Vagina (tissue), 2 donors: ENCODE measurements around the gene SNX32. TPM values are rescaled to one million over a fixed set of nuclear protein-coding genes. Genes with fewer than 3 reads are reported as not detected.
"Not testable (repeated sequence)": the region's sequence is repeated elsewhere in the genome, so short reads cannot be mapped to it uniquely, and the experiment has no call there.

Experiments used
- DNase-seq, 2 donors: peaks; one replicate each; pipeline ENCODE4 v3.0.0-alpha.2; 2017; ENCODE audit errors: extremely low spot score in 2 of 2
- H3K27ac ChIP-seq: fragments of 200-600 bp; sonication (generic); one replicate; pipeline ENCODE4 v1.5.1; 2019
- H3K27me3 ChIP-seq: fragments of 200-600 bp; sonication (generic); one replicate; pipeline ENCODE4 v1.5.1; 2019
- H3K36me3 ChIP-seq, 2 donors: fragments of 200-600 bp; sonication (generic); one replicate each; pipeline ENCODE4 v1.5.1; 2017 to 2019
- H3K4me1 ChIP-seq: fragments of 200-600 bp; sonication (generic); one replicate; pipeline ENCODE4 v1.5.1; 2019
- H3K4me3 ChIP-seq, 2 donors: fragments of 200-600 bp; sonication (generic); 1 replicate in 1 of 2; 2 replicates in 1 of 2; pipeline ENCODE4 v1.5.1; 2016 to 2019
- H3K9me3 ChIP-seq: fragments of 200-600 bp; sonication (generic); one replicate; pipeline ENCODE4 v1.5.1; 2019
- POLR2A ChIP-seq, 2 donors: fragments of 450-650 bp; IDR thresholded peaks; one replicate each; pipeline ENCODE4 v1.6.1; 2017; ENCODE audit warnings: antibody characterized with exemption in 2 of 2, mild to moderate bottlenecking in 2 of 2, moderate library complexity in 2 of 2
- POLR2AphosphoS5 ChIP-seq, 2 donors: sonication (generic); formaldehyde crosslinking; IDR thresholded peaks; one replicate each; pipeline ENCODE4 v1.9.0; 2017; ENCODE audit warnings: antibody characterized with exemption in 2 of 2, mild to moderate bottlenecking in 2 of 2, low read depth in 1 of 2; ENCODE audit not compliant: insufficient read depth in 1 of 2
- intact Hi-C: fragments of 100-400 bp; cut with DNase I; formaldehyde crosslinking; loops from one replicate; pipeline ENCODE4 v1.15.1; 2023
- total RNA-seq: library from RNA; depleted of rRNA; stranded (reverse); fragments of >200 nt; gene quantifications from one replicate; pipeline ENCODE4 v1.2.3, GENCODE V29; 2016
- TF ChIP-seq, protein P1 (sequence below), 3 experiments: fragments of 450-650 bp in 2 of 3; fragments of 200-600 bp in 1 of 3; sonication (generic) in 1 of 3; IDR thresholded peaks; one replicate each; pipeline ENCODE4 v1.5.1; 2017 to 2019; ENCODE audit warnings: antibody characterized with exemption in 3 of 3, mild to moderate bottlenecking in 2 of 3, moderate library complexity in 2 of 3

The SNX32 gene
- total RNA-seq, 1 donor from 2014 or later, result 1.5 TPM

DNA sequence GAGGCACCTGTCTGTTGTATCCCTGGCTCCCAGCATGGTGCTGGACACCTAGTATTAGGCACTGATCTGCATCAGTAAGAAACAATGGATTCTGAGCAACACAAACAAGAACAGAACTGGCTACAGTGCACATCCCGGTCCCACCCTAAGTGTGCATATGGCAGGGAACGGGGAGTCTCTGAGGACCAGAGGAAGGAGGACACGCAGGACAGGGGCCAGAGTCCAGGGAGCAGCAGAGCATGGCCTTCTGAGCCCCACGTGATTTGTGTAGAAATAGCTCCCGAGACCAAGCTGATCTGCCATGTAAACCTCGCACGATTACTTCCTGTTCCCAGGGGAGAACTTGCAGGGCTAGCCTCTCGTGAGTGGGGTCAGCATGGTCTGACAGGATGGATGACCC lies 12.7 kb upstream of the SNX32 start:
- TF ChIP-seq, protein P1, sequence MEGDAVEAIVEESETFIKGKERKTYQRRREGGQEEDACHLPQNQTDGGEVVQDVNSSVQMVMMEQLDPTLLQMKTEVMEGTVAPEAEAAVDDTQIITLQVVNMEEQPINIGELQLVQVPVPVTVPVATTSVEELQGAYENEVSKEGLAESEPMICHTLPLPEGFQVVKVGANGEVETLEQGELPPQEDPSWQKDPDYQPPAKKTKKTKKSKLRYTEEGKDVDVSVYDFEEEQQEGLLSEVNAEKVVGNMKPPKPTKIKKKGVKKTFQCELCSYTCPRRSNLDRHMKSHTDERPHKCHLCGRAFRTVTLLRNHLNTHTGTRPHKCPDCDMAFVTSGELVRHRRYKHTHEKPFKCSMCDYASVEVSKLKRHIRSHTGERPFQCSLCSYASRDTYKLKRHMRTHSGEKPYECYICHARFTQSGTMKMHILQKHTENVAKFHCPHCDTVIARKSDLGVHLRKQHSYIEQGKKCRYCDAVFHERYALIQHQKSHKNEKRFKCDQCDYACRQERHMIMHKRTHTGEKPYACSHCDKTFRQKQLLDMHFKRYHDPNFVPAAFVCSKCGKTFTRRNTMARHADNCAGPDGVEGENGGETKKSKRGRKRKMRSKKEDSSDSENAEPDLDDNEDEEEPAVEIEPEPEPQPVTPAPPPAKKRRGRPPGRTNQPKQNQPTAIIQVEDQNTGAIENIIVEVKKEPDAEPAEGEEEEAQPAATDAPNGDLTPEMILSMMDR (IDR thresholded peaks at IDR 0.05), result no peak
- no peak for TF ChIP-seq POLR2AphosphoS5 (IDR thresholded peaks at IDR 0.05; ENCODE audit: insufficient read depth in 1 of 2, low read depth in 1 of 2)
- TF ChIP-seq POLR2A (IDR thresholded peaks at IDR 0.05), result no peak
- Histone ChIP-seq H3K4me3 (no peak overlapping the region), H3K27me3 (no peaks in the 10 kb centered on the region), H3K27ac (no peak overlapping the region), H3K36me3 (no peaks in the 10 kb centered on the region), H3K9me3 (no peaks in the 10 kb centered on the region), H3K4me1 (peaks cover 12% of the 10 kb centered on the region)
- no peak for DNase-seq
- intact Hi-C loops, result no loop called here

DNA sequence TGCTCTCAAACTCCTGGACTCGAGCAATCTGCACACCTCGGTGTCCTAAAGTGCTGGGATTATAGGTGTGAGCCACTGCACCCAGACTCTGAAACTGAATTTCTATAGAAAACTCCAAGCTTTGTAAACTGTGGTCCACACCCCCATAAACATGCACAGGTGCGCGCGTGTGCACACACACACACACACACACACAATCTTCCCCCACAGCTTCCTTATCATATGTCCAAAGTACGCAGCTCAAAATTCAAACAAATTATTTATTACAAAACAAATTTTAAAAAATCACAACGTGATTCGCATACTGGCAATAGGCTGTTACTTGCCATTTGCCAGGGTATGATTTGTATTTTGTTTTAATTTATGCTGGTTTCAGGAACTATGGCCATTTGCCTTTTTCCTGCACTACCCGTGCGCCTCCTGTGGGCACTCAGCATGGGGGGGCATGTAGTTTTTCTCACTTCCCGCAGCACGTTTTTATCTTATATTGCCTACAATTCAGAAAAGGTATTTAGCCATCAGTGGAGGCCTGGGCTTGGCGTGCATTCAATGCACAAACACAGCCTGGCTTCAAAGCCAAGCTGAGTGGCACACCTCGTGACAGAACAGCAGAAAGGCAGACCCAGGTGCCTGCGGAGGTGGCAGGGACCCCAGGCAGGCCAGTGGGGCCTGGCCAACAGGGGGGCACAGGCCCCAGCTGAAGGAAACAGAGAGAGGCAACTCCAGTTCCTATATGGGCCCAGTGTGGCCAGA lies 10.8 kb upstream of the SNX32 start:
- Histone ChIP-seq H3K4me1 (no peaks in the 10 kb centered on the region), H3K4me3 (no peak overlapping the region), H3K36me3 (no peaks in the 10 kb centered on the region), H3K9me3 (no peaks in the 10 kb centered on the region), H3K27me3 (no peaks in the 10 kb centered on the region), H3K27ac (no peak overlapping the region)
- DNase-seq, result no peak
- TF ChIP-seq POLR2A (IDR thresholded peaks at IDR 0.05), result no peak
- TF ChIP-seq, protein P1 (IDR thresholded peaks at IDR 0.05), result no peak
- TF ChIP-seq POLR2AphosphoS5 (IDR thresholded peaks at IDR 0.05; ENCODE audit: insufficient read depth in 1 of 2, low read depth in 1 of 2), result no peak
- intact Hi-C loops, result no loop called here

DNA sequence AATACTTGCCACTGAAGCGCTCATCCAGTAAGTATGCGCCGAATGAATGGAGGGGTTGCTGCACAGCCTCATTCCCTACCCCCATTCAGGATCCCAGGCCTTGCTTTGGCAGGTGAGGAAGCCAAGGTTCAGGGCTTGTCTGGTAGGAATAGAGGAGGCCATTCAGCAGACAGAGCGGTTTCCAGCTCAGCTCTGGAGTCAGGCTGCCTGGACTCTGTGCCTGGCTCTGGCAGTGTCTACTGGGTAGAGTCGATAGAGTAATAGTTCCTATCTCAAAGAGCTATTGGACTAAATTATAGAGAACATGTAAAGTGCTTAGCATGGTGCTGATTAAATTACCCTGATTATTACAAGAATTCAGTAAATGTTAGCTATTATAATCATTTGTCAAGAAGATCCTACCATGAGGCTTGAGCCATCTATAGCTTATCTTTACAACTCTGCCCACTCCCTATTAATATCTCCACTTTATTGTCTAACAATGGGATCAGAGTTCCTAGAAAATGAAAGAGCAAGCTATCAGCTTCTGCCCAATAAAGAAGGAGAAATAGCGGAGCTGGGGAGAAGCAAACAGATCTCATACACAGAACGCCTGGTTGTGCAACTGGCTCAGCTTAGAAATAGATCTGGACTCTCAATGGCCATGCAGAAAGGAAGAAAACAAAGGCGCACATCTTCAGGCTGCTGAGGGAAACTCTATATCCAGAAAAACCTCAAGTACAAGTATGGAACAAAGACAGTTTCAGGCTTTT lies 6.6 kb upstream of the SNX32 start:
- Histone ChIP-seq H3K36me3 (no peaks in the 10 kb centered on the region), H3K4me1 (no peaks in the 10 kb centered on the region), H3K27ac (no peak overlapping the region), H3K9me3 (no peaks in the 10 kb centered on the region), H3K27me3 (no peaks in the 10 kb centered on the region), H3K4me3 (no peak overlapping the region)
- TF ChIP-seq, protein P1 (IDR thresholded peaks at IDR 0.05), result no peak
- TF ChIP-seq POLR2A (IDR thresholded peaks at IDR 0.05) (no peak), POLR2AphosphoS5 (IDR thresholded peaks at IDR 0.05; ENCODE audit: insufficient read depth in 1 of 2, low read depth in 1 of 2) (no peak)
- no peak for DNase-seq
- intact Hi-C loops, result no loop called here

DNA sequence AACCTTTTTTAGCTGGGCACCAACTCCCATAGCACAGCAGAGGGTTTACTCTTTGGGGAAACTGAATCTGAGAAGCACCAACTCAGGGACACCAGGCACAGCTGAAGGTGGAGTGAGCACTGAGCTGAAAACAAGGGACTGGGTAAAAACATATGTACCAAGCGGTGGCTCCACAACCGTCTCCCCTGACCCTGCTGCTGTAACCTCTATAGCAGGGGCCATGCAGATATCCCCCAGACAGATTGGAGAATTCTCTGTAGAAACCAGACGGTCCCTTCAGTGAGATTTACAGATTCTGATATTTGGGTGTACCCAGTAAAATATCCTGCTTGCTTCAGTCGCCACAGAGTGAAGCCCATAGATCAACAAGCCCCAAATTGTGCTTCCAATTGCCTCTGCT lies 4.3 kb upstream of the SNX32 start:
- no peak overlapping the region for H3K4me3 ChIP-seq
- intact Hi-C loops, result no loop called here
- peaks cover 7% of the 10 kb centered on the region for H3K4me1 ChIP-seq
- no peak overlapping the region for H3K27ac ChIP-seq
- TF ChIP-seq, protein P1 (IDR thresholded peaks at IDR 0.05), result no peak
- TF ChIP-seq POLR2A (IDR thresholded peaks at IDR 0.05) (no peak), POLR2AphosphoS5 (IDR thresholded peaks at IDR 0.05; ENCODE audit: insufficient read depth in 1 of 2, low read depth in 1 of 2) (no peak)
- no peaks in the 10 kb centered on the region for H3K9me3 ChIP-seq
- DNase-seq, result no peak
- H3K27me3 ChIP-seq, result no peaks in the 10 kb centered on the region
- H3K36me3 ChIP-seq, result no peaks in the 10 kb centered on the region

DNA sequence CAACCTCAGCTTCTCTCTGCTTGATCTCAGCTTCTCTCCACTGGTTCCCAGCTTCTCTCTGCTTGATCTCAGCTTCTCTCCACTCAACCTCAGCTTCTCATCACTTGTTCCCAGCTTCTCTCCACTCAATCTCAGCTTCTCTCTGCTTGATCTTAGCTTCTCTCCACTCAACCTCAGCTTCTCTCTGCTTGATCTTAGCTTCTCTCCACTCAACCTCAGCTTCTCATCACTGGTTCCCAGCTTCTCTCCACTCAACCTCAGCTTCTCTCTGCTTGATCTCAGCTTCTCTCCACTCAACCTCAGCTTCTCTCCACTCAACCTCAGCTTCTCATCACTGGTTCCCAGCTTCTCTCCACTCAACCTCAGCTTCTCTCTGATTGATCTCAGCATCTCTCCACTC lies 1.5 kb upstream of the SNX32 start:
- DNase-seq, H3K27me3 ChIP-seq, H3K4me1 ChIP-seq, H3K4me3 ChIP-seq, H3K36me3 ChIP-seq, intact Hi-C loops, H3K27ac ChIP-seq, H3K9me3 ChIP-seq: not testable (repeated sequence)
